ENCODE measurements around the gene PLA2G4C. TPM values are rescaled to one million over a fixed set of nuclear protein-coding genes. Genes with fewer than 3 reads are reported as not detected.

Gene PLA2G4C
- total RNA-seq, 1 experiment from 2014 or later: 4.5 TPM

DNA sequence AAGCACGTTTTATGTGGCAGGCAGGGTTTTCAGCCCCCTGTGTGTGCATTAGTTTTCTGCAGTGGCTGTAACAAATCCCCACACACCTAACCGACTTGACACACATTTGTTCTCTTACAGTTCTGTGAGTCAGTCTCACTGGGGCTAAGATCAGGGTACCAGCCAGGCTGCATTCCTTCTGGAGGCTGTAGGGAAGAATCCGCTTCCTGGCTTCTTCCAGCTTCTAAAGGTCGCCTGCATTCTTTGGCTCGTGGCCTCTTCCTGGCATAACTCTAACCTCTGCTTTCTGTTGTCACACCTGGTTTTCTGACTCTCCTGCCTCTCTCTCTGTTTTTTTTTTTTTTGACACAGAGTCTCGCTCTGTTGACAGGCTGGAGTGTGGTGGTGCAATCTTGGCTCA, 109.8 kb downstream of the PLA2G4C start:
- DNase-seq (ENCODE audit: low spot score) (no peak), ATAC-seq (no peak)
- Mint-ChIP-seq H3K27me3 (ENCODE audit: low read depth) (peaks cover 12% of the 10 kb centered on the region), H3K9me3 (peaks cover 21% of the 10 kb centered on the region), H3K4me1 (peaks cover 6% of the 10 kb centered on the region; the same call in 1 of the 2 replicates), H3K27ac (no peak overlapping the region), H3K4me3 (no peak overlapping the region), H3K36me3 (peaks cover 5% of the 10 kb centered on the region; the same call in 1 of the 2 replicates)
- TF ChIP-seq ZNF232 (CRISPR knock-in tag; IDR thresholded peaks at IDR 0.05) (no peak), IRF2 (CRISPR knock-in tag; IDR thresholded peaks at IDR 0.05; ENCODE audit: borderline replicate concordance, low read depth) (no peak), GABPB1 (CRISPR knock-in tag; IDR thresholded peaks at IDR 0.05) (no peak), ZBTB43 (CRISPR knock-in tag; IDR thresholded peaks at IDR 0.05) (no peak)
- TF ChIP-seq, protein P1, sequence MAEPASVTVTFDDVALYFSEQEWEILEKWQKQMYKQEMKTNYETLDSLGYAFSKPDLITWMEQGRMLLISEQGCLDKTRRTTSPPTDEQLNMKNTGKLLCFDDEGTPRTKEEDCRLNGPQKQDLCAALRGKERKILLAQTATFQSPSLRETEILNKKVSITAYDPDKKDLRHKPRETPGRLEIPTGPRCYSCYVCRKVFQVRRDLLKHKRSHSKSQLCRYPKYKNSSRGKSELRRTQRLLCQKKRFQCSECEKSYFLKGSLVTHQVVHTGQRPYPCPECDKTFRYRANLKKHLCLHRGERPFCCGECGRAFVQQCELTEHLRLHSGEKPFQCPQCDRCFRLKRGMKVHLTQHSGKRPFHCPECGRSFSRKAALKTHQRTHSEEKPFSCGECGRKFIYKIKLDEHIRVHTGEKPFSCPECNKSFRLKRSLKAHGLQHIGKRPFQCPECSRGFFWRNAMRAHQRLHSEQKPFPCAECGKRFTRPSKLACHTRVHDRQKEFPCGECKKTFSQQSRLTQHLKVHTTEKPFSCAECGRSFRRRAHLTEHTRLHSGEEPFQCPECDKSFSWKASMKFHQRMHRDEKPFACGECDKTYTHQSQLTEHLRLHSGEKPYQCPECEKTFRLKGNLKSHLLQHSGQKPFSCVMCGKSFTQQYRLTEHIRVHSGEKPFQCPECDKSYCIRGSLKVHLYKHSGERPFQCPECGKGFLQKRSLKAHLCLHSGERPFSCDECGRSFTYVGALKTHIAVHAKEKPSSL (CRISPR knock-in tag; conservative IDR thresholded peaks at IDR 0.05): no peak
- TF ChIP-seq, protein P2, sequence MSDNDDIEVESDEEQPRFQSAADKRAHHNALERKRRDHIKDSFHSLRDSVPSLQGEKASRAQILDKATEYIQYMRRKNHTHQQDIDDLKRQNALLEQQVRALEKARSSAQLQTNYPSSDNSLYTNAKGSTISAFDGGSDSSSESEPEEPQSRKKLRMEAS (CRISPR knock-in tag; IDR thresholded peaks at IDR 0.05): no peak
- POLR2A ChIA-PET: no interaction called here
- CTCF ChIA-PET: no interaction called here

DNA sequence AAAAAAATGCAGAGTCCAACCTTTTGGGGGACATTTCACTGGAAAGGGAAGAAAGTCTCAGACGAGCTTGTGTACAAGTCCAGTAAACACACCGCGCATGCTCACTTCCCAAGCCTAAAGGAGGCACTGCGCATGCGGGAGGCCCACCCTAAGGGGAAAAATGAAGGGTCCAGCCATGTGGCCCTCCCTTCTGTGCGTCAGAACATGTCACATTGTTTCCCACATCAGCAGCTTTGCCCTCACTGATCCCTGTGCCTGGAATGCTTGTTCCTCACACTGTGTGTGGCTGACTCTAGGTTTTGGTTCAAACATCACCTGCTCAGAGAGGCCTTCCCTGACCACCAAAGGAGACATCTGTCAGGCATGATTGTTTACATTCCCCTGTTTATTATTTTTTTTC, 111.8 kb downstream of the PLA2G4C start:
- CTCF ChIA-PET: interaction anchor here (0.7 to 1.3 kb wide), 3 partner anchors 8 to 216 kb away, joined by 4 read pairs; no protein-coding TSS in a partner anchor
- DNase-seq (ENCODE audit: low spot score) (no peak), ATAC-seq (no peak)
- Mint-ChIP-seq H3K4me3 (no peak overlapping the region), H3K9me3 (peaks cover 21% of the 10 kb centered on the region), H3K36me3 (peaks cover 5% of the 10 kb centered on the region; the same call in 1 of the 2 replicates), H3K27ac (no peak overlapping the region), H3K4me1 (no peaks in the 10 kb centered on the region), H3K27me3 (ENCODE audit: low read depth) (peaks cover 19% of the 10 kb centered on the region)
- TF ChIP-seq, protein P3, sequence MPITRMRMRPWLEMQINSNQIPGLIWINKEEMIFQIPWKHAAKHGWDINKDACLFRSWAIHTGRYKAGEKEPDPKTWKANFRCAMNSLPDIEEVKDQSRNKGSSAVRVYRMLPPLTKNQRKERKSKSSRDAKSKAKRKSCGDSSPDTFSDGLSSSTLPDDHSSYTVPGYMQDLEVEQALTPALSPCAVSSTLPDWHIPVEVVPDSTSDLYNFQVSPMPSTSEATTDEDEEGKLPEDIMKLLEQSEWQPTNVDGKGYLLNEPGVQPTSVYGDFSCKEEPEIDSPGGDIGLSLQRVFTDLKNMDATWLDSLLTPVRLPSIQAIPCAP (CRISPR knock-in tag; IDR thresholded peaks at IDR 0.05): no peak
- no peak for TF ChIP-seq TP53 (CRISPR knock-in tag; IDR thresholded peaks at IDR 0.05)
- TF ChIP-seq TEAD4 (CRISPR knock-in tag; IDR thresholded peaks at IDR 0.05): no peak
- no peak for TF ChIP-seq ATF1 (CRISPR knock-in tag; IDR thresholded peaks at IDR 0.05)
- TF ChIP-seq ZSCAN18 (CRISPR knock-in tag; IDR thresholded peaks at IDR 0.05): no peak
- no peak for TF ChIP-seq ATF2 (CRISPR knock-in tag; IDR thresholded peaks at IDR 0.05; ENCODE audit: borderline replicate concordance, low read depth)
- TF ChIP-seq SP1 (CRISPR knock-in tag; conservative IDR thresholded peaks at IDR 0.05): no peak
- POLR2A ChIA-PET: interaction anchor here (0.6 kb wide), 1 partner anchor 22 kb away, joined by 4 read pairs; no protein-coding TSS in a partner anchor

Other genes starting within 250 kb of the PLA2G4C start
- 0.18 to 0.32 TPM (median 0.31 TPM) in 3 replicates for gene SULT2A1, start 224.5 kb downstream of the PLA2G4C start, total RNA-seq (2021)
- gene BSPH1, start 118.6 kb downstream of the PLA2G4C start, total RNA-seq (2021): not detected in 3 replicates
- gene ELSPBP1, start 116.2 kb downstream of the PLA2G4C start, total RNA-seq (2021): not detected in 3 replicates
- gene CABP5, start 66.7 kb downstream of the PLA2G4C start, total RNA-seq (2021): not detected in 3 replicates
- 99.8 to 119 TPM (median 102 TPM) in 3 replicates for gene LIG1, start 59.5 kb upstream of the PLA2G4C start, total RNA-seq (2021)
- 12.8 to 15.9 TPM (median 15.7 TPM) in 3 replicates for gene ZSWIM9, start 59.9 kb upstream of the PLA2G4C start, total RNA-seq (2021)
- 23.0 to 31.1 TPM (median 29.8 TPM) in 3 replicates for gene CARD8, start 145.1 kb upstream of the PLA2G4C start, total RNA-seq (2021)
- gene ZNF114, start 159.3 kb upstream of the PLA2G4C start, total RNA-seq (2021): 9.8 to 12.7 TPM (median 9.8 TPM) in 3 replicates
- 8.9 to 11.1 TPM (median 10.4 TPM) in 3 replicates for gene EMP3, start 214.7 kb upstream of the PLA2G4C start, total RNA-seq (2021)

Data from WTC11 (cell line).